Liver (tissue), 3 donors: Measurements from ENCODE around the gene KIF11.
A peak's percentile ranks its signal among the peaks of the same experiment; 100 is the strongest.

Experiments used
- EGR1 ChIP-seq, 2 donors: IDR thresholded peaks; 2 replicates each; pipeline ENCODE4 v1.6.1; 2016 to 2018; ENCODE audit warnings: antibody characterized with exemption in 2 of 2, low read depth in 2 of 2
- FOXA1 ChIP-seq: IDR thresholded peaks from 2 replicates; pipeline ENCODE4 v1.6.1; 2016; ENCODE audit warnings: antibody characterized with exemption
- FOXA2 ChIP-seq: IDR thresholded peaks from 2 replicates; pipeline ENCODE4 v1.6.1; 2016; ENCODE audit warnings: antibody characterized with exemption
- JUND ChIP-seq, 2 donors: IDR thresholded peaks; 2 replicates each; pipeline ENCODE4 v1.6.1; 2016; ENCODE audit warnings: antibody characterized with exemption in 2 of 2
- RAD21 ChIP-seq, 2 donors: IDR thresholded peaks; 2 replicates each; pipeline ENCODE4 v1.6.1; 2016; ENCODE audit warnings: antibody characterized with exemption in 2 of 2, mild to moderate bottlenecking in 2 of 2
- REST ChIP-seq: IDR thresholded peaks from 2 replicates; pipeline ENCODE4 v1.6.1; 2016; ENCODE audit warnings: antibody characterized with exemption, mild to moderate bottlenecking
- SP1 ChIP-seq: IDR thresholded peaks from 2 replicates; pipeline ENCODE4 v1.6.1; 2018; ENCODE audit warnings: antibody characterized with exemption, mild to moderate bottlenecking
- TAF1 ChIP-seq: conservative IDR thresholded peaks from 2 replicates; pipeline ENCODE4 v1.6.1; 2016; ENCODE audit warnings: antibody characterized with exemption, mild to moderate bottlenecking
- YY1 ChIP-seq: IDR thresholded peaks from 2 replicates; pipeline ENCODE4 v1.6.1; 2016; ENCODE audit warnings: antibody characterized with exemption, mild to moderate bottlenecking
- TF ChIP-seq, protein P1 (sequence below): fragments of 150-350 bp; IDR thresholded peaks from 2 replicates; pipeline ENCODE4 v1.5.1; 2017; ENCODE audit warnings: improper control_type of control experiment, low read depth, low read length; ENCODE audit not compliant: missing input control
- TF ChIP-seq, protein P2 (sequence below): IDR thresholded peaks from 2 replicates; pipeline ENCODE4 v1.6.1; 2016; ENCODE audit warnings: antibody characterized with exemption
- TF ChIP-seq, protein P3 (sequence below): IDR thresholded peaks from 2 replicates; pipeline ENCODE4 v1.6.1; 2016; ENCODE audit warnings: antibody characterized with exemption
- donor health status: healthy.
- donor health status: healthy.

- TF ChIP-seq, protein P1, sequence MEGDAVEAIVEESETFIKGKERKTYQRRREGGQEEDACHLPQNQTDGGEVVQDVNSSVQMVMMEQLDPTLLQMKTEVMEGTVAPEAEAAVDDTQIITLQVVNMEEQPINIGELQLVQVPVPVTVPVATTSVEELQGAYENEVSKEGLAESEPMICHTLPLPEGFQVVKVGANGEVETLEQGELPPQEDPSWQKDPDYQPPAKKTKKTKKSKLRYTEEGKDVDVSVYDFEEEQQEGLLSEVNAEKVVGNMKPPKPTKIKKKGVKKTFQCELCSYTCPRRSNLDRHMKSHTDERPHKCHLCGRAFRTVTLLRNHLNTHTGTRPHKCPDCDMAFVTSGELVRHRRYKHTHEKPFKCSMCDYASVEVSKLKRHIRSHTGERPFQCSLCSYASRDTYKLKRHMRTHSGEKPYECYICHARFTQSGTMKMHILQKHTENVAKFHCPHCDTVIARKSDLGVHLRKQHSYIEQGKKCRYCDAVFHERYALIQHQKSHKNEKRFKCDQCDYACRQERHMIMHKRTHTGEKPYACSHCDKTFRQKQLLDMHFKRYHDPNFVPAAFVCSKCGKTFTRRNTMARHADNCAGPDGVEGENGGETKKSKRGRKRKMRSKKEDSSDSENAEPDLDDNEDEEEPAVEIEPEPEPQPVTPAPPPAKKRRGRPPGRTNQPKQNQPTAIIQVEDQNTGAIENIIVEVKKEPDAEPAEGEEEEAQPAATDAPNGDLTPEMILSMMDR = no peak
- TF ChIP-seq REST = no peak
- TF ChIP-seq SP1 = peak; percentile 43
- no peak for TF ChIP-seq TAF1
- TF ChIP-seq, protein P2, sequence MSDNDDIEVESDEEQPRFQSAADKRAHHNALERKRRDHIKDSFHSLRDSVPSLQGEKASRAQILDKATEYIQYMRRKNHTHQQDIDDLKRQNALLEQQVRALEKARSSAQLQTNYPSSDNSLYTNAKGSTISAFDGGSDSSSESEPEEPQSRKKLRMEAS = peak; percentile 53
- peak; percentile 48 to 53 for TF ChIP-seq RAD21 (IDR thresholded peaks at IDR 0.05)
- TF ChIP-seq, protein P3, sequence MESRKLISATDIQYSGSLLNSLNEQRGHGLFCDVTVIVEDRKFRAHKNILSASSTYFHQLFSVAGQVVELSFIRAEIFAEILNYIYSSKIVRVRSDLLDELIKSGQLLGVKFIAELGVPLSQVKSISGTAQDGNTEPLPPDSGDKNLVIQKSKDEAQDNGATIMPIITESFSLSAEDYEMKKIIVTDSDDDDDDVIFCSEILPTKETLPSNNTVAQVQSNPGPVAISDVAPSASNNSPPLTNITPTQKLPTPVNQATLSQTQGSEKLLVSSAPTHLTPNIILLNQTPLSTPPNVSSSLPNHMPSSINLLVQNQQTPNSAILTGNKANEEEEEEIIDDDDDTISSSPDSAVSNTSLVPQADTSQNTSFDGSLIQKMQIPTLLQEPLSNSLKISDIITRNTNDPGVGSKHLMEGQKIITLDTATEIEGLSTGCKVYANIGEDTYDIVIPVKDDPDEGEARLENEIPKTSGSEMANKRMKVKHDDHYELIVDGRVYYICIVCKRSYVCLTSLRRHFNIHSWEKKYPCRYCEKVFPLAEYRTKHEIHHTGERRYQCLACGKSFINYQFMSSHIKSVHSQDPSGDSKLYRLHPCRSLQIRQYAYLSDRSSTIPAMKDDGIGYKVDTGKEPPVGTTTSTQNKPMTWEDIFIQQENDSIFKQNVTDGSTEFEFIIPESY = no peak
- peak; percentile 74 for TF ChIP-seq YY1
- no peak for TF ChIP-seq EGR1 (IDR thresholded peaks at IDR 0.05; ENCODE audit: low read depth in 2 of 2)
- TF ChIP-seq JUND (IDR thresholded peaks at IDR 0.05) = no peak
- no peak for TF ChIP-seq FOXA2
- no peak for TF ChIP-seq FOXA1
Observed at GRCh38 chr10:92688927-92689662, 96.2 kb downstream of the KIF11 start.
